Hematopoietic multipotent progenitor cell treated with erythropoietin and hydrocortisone succinate and interleukin-3 and kit ligand, for 6 days (in vitro differentiated cells): ENCODE results near the gene EEA1.

Experiments
- DNase-seq: peaks from one replicate; pipeline ENCODE4 v3.0.0-alpha.2; 2015

The EEA1 gene

GRCh38 chr12:92740411-92740810 is 188.7 kb downstream of the EEA1 start:
- no peak for DNase-seq

GRCh38 chr12:92739113-92739512 is 190.0 kb downstream of the EEA1 start:
- no peak for DNase-seq

- DNase-seq = no peak
Observed at GRCh38 chr12:92737855-92738850, 190.9 kb downstream of the EEA1 start.

GRCh38 chr12:92736605-92737004 is 192.5 kb downstream of the EEA1 start:
- no peak for DNase-seq

- DNase-seq = peak; percentile 14
Observed at GRCh38 chr12:92735131-92735721, 193.9 kb downstream of the EEA1 start.

GRCh38 chr12:92733661-92734060 is 195.4 kb downstream of the EEA1 start:
- no peak for DNase-seq

- DNase-seq = no peak
Observed at GRCh38 chr12:92733181-92733580, 195.9 kb downstream of the EEA1 start.

- DNase-seq = no peak
Observed at GRCh38 chr12:92732716-92733115, 196.4 kb downstream of the EEA1 start.

- DNase-seq = no peak
Observed at GRCh38 chr12:92732216-92732615, 196.9 kb downstream of the EEA1 start.

GRCh38 chr12:92730758-92731157 is 198.3 kb downstream of the EEA1 start:
- DNase-seq = no peak

GRCh38 chr12:92729773-92730305 is 199.3 kb downstream of the EEA1 start:
- DNase-seq = peak; percentile 2

- no peak for DNase-seq
Observed at GRCh38 chr12:92726850-92727249, 202.2 kb downstream of the EEA1 start.

- DNase-seq = no peak
Observed at GRCh38 chr12:92722897-92723296, 206.2 kb downstream of the EEA1 start.

GRCh38 chr12:92721656-92722055 is 207.4 kb downstream of the EEA1 start:
- no peak for DNase-seq

- no peak for DNase-seq
Observed at GRCh38 chr12:92721130-92721529, 208.0 kb downstream of the EEA1 start.
